Measurements from ENCODE around the gene KLF2.

KLF2 gene

GRCh38 chr19:16285769-16286498 is 38.7 kb upstream of the KLF2 start:
- intact Hi-C loops (cut with DNase I; ENCODE audit: low total_unique reads) = loop anchor here (2.0 kb wide), 1 partner anchor 39 kb away; the partner anchor contains the start of gene KLF2
- TF ChIP-seq CTCF (IDR thresholded peaks at IDR 0.05) = no peak
- Histone ChIP-seq H3K27ac (peak overlapping the region; percentile 83 to 90), H3K9me3 (no peaks in the 10 kb centered on the region), H3K36me3 (no peaks in the 10 kb centered on the region), H3K27me3 (no peaks in the 10 kb centered on the region), H3K4me3 (peak overlapping the region; percentile 8 to 11), H3K4me1 (peaks cover 7 to 63% (median 34%) of the 10 kb centered on the region in 4 donors)
- peak; percentile 34 to 78 for DNase-seq

GRCh38 chr19:16288544-16288943 is 36.1 kb upstream of the KLF2 start:
- intact Hi-C loops (cut with DNase I; ENCODE audit: low total_unique reads) = no loop called here
- no peak for TF ChIP-seq CTCF (IDR thresholded peaks at IDR 0.05)
- Histone ChIP-seq H3K27ac (no peak overlapping the region), H3K4me3 (no peak overlapping the region), H3K27me3 (no peaks in the 10 kb centered on the region), H3K36me3 (no peaks in the 10 kb centered on the region), H3K9me3 (no peaks in the 10 kb centered on the region), H3K4me1 (peaks cover 7 to 60% (median 28%) of the 10 kb centered on the region in 4 donors)
- no peak for DNase-seq

- DNase-seq = no peak
- Histone ChIP-seq H3K36me3 (no peaks in the 10 kb centered on the region), H3K27ac (no peak overlapping the region), H3K4me1 (peaks cover under 1 to 61% (median 26%) of the 10 kb centered on the region in 4 donors), H3K27me3 (no peaks in the 10 kb centered on the region), H3K9me3 (no peaks in the 10 kb centered on the region), H3K4me3 (no peak overlapping the region)
- intact Hi-C loops (cut with DNase I; ENCODE audit: low total_unique reads) = no loop called here
- TF ChIP-seq CTCF (IDR thresholded peaks at IDR 0.05) = no peak
Observed at GRCh38 chr19:16289594-16289993, 35.0 kb upstream of the KLF2 start.

GRCh38 chr19:16290692-16291091 is 33.9 kb upstream of the KLF2 start:
- TF ChIP-seq CTCF (IDR thresholded peaks at IDR 0.05) = no peak
- H3K27ac ChIP-seq = no peak overlapping the region
- H3K4me1 ChIP-seq = peaks cover 0 to 52% (median 21%) of the 10 kb centered on the region in 4 donors
- no peak overlapping the region for H3K4me3 ChIP-seq
- no peaks in the 10 kb centered on the region for H3K36me3 ChIP-seq
- no peaks in the 10 kb centered on the region for H3K9me3 ChIP-seq
- DNase-seq = no peak
- intact Hi-C loops (cut with DNase I; ENCODE audit: low total_unique reads) = no loop called here
- no peaks in the 10 kb centered on the region for H3K27me3 ChIP-seq

- H3K36me3 ChIP-seq = no peaks in the 10 kb centered on the region
- intact Hi-C loops (cut with DNase I; ENCODE audit: low total_unique reads) = no loop called here
- peaks cover 0 to 25% (median 10%) of the 10 kb centered on the region in 4 donors for H3K4me1 ChIP-seq
- H3K27me3 ChIP-seq = no peaks in the 10 kb centered on the region
- DNase-seq = peak; percentile 87 to 92
- TF ChIP-seq CTCF (IDR thresholded peaks at IDR 0.05) = peak in 1 of 2 experiments; percentile 11
- H3K4me3 ChIP-seq = peak overlapping the region; percentile 36 to 37
- H3K9me3 ChIP-seq = no peaks in the 10 kb centered on the region
- peak overlapping the region; percentile 78 to 86 for H3K27ac ChIP-seq
Observed at GRCh38 chr19:16293118-16294091, 31.2 kb upstream of the KLF2 start.

Data from tibial artery (tissue), 4 donors.